ENCODE measurements around the gene IQCH. TPM values are rescaled to one million over a fixed set of nuclear protein-coding genes. Genes with fewer than 3 reads are reported as not detected.

Gene IQCH
- total RNA-seq, 4 donors from 2014 or later: 0.40 to 5.2 (median 1.9) TPM

DNA sequence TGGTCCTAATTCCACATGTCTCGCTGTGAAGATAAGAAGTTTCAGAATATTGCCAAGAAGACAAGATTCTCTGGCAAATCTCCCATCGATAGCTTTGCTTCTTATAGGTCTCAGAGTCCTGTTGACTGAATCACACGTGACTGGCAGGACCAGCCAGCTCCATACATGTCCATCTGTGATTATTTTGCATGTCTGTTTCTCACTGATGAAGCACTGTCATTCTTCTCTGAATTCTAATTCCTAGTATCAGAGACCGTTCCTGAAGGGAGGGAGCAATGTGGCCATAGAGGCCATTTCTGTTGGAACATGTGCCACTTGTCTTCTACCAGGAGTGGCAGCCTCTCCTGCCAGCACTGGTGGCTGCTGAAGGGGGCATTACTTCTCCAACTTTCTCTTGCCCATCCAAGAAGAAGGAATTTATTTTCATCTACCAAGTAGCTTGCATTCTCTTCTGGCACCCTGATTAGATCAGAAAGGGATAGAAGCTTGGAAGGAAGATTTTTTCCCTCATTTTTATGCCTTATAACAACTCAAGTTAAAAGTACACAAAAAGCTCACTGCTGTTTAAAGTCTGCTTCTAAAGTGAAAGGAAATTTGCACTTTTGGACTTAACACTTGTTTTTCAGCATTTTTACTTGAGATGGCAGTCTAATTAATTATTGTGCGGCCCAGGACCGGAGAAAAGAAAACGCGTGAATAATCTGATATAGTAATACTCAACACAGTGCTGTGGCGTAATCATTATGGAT is 115.8 kb downstream of the IQCH start:
- no peaks in the 10 kb centered on the region for H3K27me3 ChIP-seq
- in situ Hi-C loops (cut with MboI; ENCODE audit: low pct_ligation_motif_present in 1 of 4, low pct_unique_long_range_greater_than_20kb in 1 of 4, low sequenced_read_pairs in 3 of 4) (no loop called here), intact Hi-C loops (cut with DNase I; ENCODE audit: low total_unique reads) (no loop called here)
- TF ChIP-seq POLR2AphosphoS5 (IDR thresholded peaks at IDR 0.05) (no peak), EP300 (IDR thresholded peaks at IDR 0.05; ENCODE audit: low read depth) (no peak), POLR2A (IDR thresholded peaks at IDR 0.05) (no peak)
- TF ChIP-seq, protein P1, sequence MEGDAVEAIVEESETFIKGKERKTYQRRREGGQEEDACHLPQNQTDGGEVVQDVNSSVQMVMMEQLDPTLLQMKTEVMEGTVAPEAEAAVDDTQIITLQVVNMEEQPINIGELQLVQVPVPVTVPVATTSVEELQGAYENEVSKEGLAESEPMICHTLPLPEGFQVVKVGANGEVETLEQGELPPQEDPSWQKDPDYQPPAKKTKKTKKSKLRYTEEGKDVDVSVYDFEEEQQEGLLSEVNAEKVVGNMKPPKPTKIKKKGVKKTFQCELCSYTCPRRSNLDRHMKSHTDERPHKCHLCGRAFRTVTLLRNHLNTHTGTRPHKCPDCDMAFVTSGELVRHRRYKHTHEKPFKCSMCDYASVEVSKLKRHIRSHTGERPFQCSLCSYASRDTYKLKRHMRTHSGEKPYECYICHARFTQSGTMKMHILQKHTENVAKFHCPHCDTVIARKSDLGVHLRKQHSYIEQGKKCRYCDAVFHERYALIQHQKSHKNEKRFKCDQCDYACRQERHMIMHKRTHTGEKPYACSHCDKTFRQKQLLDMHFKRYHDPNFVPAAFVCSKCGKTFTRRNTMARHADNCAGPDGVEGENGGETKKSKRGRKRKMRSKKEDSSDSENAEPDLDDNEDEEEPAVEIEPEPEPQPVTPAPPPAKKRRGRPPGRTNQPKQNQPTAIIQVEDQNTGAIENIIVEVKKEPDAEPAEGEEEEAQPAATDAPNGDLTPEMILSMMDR (IDR thresholded peaks at IDR 0.05): no peak
- H3K27ac ChIP-seq: no peak overlapping the region
- WGBS, 2 donors (ENCODE audit: low coverage in 1 of 2): 91 to 93% methylated on average over 8 to 9 of the region's 9 CpGs
- no peaks in the 10 kb centered on the region for H3K36me3 ChIP-seq
- no peaks in the 10 kb centered on the region for H3K9me3 ChIP-seq
- no peak overlapping the region for H3K4me3 ChIP-seq
- no peaks in the 10 kb centered on the region for H3K4me1 ChIP-seq
- no peak for DNase-seq

DNA sequence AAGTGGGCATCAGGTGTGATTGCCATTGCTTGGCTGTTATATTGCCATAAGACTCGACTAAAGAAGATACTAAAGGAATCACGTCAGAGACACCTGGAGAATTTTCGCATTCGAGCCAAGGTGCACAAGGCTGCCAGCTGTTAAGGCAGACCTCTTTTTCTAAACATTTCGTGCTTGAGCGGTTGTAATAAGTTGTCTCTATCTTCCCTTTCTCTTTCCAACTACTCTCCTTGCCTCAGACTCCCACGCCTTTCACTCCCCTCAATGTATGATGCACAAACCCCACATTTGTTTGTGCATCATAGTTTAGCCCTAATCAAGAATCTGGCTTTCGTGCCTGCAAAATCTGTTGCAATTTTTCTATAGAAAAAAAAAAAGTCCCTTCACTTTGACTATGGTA is 118.0 kb downstream of the IQCH start:
- TF ChIP-seq POLR2A (IDR thresholded peaks at IDR 0.05) (no peak), POLR2AphosphoS5 (IDR thresholded peaks at IDR 0.05) (no peak)
- Histone ChIP-seq H3K9me3 (no peaks in the 10 kb centered on the region), H3K4me3 (no peak overlapping the region), H3K4me1 (no peaks in the 10 kb centered on the region), H3K27ac (no peak overlapping the region), H3K27me3 (no peaks in the 10 kb centered on the region), H3K36me3 (no peaks in the 10 kb centered on the region)
- WGBS, 2 donors (ENCODE audit: low coverage in 1 of 2): 81 to 86% methylated on average over 5 to 8 of the region's 8 CpGs
- in situ Hi-C loops (cut with MboI; ENCODE audit: low pct_ligation_motif_present in 1 of 4, low pct_unique_long_range_greater_than_20kb in 1 of 4, low sequenced_read_pairs in 3 of 4) (no loop called here), intact Hi-C loops (cut with DNase I; ENCODE audit: low total_unique reads) (no loop called here)
- DNase-seq: no peak

DNA sequence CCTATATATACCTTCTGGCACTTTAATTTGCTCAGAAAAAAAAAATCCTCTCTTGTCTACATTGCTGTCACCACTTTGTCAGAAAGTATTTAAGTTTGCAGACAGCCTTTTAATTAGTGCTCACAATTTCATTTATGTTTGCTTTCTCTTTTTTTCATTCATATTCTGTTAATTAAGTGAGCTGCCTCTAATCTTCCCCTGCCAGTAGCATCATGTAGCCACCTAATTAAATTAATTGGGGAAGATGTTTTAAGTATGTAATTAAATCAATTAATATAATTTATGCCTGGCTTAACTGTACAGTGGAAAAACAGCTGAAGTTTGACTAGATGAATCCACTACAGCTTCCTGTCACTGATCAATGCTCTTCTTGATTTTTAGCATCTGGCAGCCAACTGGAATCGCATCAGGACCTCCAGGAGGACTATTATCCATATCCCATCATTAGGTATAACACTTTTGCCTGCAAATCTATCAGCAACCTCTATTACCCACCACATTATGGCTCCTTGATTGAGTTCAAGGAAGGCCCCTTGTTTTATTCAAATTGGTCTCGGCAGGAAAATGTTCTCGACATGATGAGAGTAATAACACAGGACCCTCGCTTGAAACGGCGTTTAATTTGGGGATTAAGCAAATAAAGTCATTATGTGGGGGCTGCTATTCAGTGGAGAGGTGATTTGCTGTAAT is 118.5 kb downstream of the IQCH start:
- Histone ChIP-seq H3K27me3 (no peaks in the 10 kb centered on the region), H3K36me3 (no peaks in the 10 kb centered on the region), H3K4me3 (no peak overlapping the region), H3K4me1 (no peaks in the 10 kb centered on the region), H3K9me3 (no peaks in the 10 kb centered on the region), H3K27ac (no peak overlapping the region)
- intact Hi-C loops (cut with DNase I; ENCODE audit: low total_unique reads) (no loop called here), in situ Hi-C loops (cut with MboI; ENCODE audit: low pct_ligation_motif_present in 1 of 4, low pct_unique_long_range_greater_than_20kb in 1 of 4, low sequenced_read_pairs in 3 of 4) (no loop called here)
- TF ChIP-seq POLR2A (IDR thresholded peaks at IDR 0.05) (no peak), EP300 (IDR thresholded peaks at IDR 0.05; ENCODE audit: low read depth) (no peak), POLR2AphosphoS5 (IDR thresholded peaks at IDR 0.05) (no peak)
- TF ChIP-seq, protein P1 (IDR thresholded peaks at IDR 0.05): no peak
- no peak for DNase-seq
- 71 to 82% methylated on average over 6 of the region's 6 CpGs for WGBS, 2 donors (ENCODE audit: low coverage in 1 of 2)

DNA sequence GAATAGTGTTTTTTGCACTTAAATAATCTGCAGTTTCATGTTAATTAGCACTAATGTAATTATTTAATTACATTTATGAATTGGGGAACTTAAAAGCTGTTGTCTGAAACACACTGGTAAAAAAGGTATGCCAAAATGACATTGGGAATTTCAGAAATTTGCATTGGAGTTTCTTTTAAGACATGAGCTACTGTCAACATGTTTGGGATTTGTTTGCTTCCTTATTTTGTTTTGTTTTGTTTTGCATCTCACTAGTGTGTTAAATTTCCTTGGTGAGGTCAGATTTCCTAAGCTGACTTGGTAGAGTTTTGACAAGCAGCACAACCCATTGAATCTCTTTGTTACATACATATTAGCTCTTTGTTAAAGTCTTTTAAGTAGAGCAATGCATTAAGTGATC is 119.4 kb downstream of the IQCH start:
- DNase-seq: no peak
- in situ Hi-C loops (cut with MboI; ENCODE audit: low pct_ligation_motif_present in 1 of 4, low pct_unique_long_range_greater_than_20kb in 1 of 4, low sequenced_read_pairs in 3 of 4) (no loop called here), intact Hi-C loops (cut with DNase I; ENCODE audit: low total_unique reads) (no loop called here)
- TF ChIP-seq, protein P1 (IDR thresholded peaks at IDR 0.05): no peak
- no peak for TF ChIP-seq POLR2A (IDR thresholded peaks at IDR 0.05)
- no peak for TF ChIP-seq POLR2AphosphoS5 (IDR thresholded peaks at IDR 0.05)
- TF ChIP-seq EP300 (IDR thresholded peaks at IDR 0.05; ENCODE audit: low read depth): no peak
- Histone ChIP-seq H3K36me3 (no peaks in the 10 kb centered on the region), H3K4me3 (no peak overlapping the region), H3K4me1 (no peaks in the 10 kb centered on the region), H3K27me3 (no peaks in the 10 kb centered on the region), H3K9me3 (no peaks in the 10 kb centered on the region), H3K27ac (no peak overlapping the region)

Data from transverse colon (tissue), 4 donors.